Activated naive CD8-positive, alpha-beta T cell treated with anti-CD3 and anti-CD28 coated beads, Interleukin-2, amount 50 U/mL, for 24 hours (primary cell): ENCODE data around the gene TANGO6.
A peak's percentile ranks its signal among the peaks of the same experiment; 100 is the strongest.

ENCODE experiments used
- ATAC-seq: fragments of 150-1000 bp; cut with Tn5 transposase; one replicate; pipeline ENCODE4 v1.10.0; 2021
- DNase-seq: peaks from one replicate; pipeline ENCODE4 v3.0.0; 2021
- H3K27ac Mint-ChIP-seq: one replicate; pipeline ENCODE4 v1.8.0; 2021; ENCODE audit warnings: mild to moderate bottlenecking, mixed read lengths
- H3K27me3 Mint-ChIP-seq: one replicate; pipeline ENCODE4 v1.8.0; 2021; ENCODE audit warnings: mixed read lengths
- H3K36me3 Mint-ChIP-seq: one replicate; pipeline ENCODE4 v1.8.0; 2021; ENCODE audit warnings: low read depth, mixed read lengths
- H3K4me1 Mint-ChIP-seq: one replicate; pipeline ENCODE4 v1.8.0; 2021; ENCODE audit warnings: mixed read lengths
- H3K4me3 Mint-ChIP-seq: one replicate; pipeline ENCODE4 v1.8.0; 2021; ENCODE audit warnings: mild to moderate bottlenecking, moderate library complexity, mixed read lengths
- H3K9me3 Mint-ChIP-seq: one replicate; pipeline ENCODE4 v1.8.0; 2021; ENCODE audit warnings: mixed read lengths

TANGO6 gene

DNA sequence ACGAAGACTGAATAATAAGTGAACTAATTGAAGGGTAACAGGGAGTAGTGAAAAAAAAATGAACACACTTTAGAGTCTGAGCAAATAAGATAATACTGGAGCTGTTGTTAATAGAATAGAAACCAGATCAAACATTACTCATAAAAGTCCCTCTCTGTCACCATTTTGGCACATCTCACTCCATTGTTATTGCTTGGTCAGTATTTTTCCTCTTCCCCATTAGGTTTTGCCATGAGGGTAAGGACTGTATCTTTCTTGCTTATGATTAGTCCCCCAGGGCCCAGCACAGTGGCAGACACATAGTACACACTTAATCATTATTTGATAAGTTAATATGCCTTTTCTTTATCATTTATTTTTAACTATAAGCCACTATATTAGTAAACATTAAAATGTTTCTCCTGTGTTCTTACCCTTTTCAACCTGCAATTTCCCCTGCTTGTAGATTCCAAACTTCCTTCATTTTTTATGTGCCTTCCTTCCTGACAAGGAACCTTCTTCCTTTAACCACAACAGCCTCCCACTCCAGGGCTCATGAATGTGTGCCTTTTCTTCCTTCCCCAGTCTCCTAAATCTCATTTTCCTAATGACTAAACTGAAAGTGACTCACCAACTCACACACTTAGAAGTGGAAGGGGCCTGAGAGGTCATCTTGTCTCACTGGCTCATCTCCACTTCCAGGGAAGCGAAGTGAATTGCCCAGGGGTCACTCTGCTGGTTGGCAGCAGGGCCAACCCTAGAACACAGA, 173.9 kb downstream of the TANGO6 start:
- ATAC-seq = no peak
- Mint-ChIP-seq H3K36me3 (peaks cover 10% of the 10 kb centered on the region), H3K9me3 (no peaks in the 10 kb centered on the region), H3K4me3 (no peak overlapping the region), H3K27me3 (no peaks in the 10 kb centered on the region), H3K4me1 (peaks cover 11% of the 10 kb centered on the region), H3K27ac (peak overlapping the region; percentile 43)
- no peak for DNase-seq

GRCh38 chr16:69019811-69020210, 176.5 kb downstream of the TANGO6 start:
- Mint-ChIP-seq H3K36me3 (peaks cover 12% of the 10 kb centered on the region), H3K9me3 (no peaks in the 10 kb centered on the region), H3K27ac (no peak overlapping the region), H3K27me3 (no peaks in the 10 kb centered on the region), H3K4me1 (peaks cover 11% of the 10 kb centered on the region), H3K4me3 (no peak overlapping the region)
- no peak for DNase-seq
- ATAC-seq = no peak

DNA sequence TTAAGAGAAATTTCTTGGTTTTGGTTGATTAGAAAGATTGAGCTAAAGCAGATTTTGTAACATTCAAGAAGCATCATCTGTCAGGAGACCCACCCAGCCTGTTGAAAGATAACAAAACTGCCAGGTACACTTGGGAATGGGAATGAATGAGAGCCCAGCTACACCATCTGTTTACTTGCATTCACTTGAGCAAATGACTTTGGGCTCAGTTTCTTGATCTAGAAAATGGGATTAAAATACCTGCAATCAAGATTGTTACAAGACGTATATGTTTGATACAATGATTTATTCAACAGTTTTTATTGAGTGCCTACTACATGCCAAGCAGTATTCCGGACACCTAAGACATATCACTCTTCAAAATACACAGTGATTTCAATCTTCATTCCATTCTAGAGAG, 185.8 kb downstream of the TANGO6 start:
- no peak for ATAC-seq
- Mint-ChIP-seq H3K36me3 (peaks cover 27% of the 10 kb centered on the region), H3K4me3 (no peak overlapping the region), H3K9me3 (no peaks in the 10 kb centered on the region), H3K4me1 (no peaks in the 10 kb centered on the region), H3K27me3 (no peaks in the 10 kb centered on the region), H3K27ac (no peak overlapping the region)
- DNase-seq = no peak

DNA sequence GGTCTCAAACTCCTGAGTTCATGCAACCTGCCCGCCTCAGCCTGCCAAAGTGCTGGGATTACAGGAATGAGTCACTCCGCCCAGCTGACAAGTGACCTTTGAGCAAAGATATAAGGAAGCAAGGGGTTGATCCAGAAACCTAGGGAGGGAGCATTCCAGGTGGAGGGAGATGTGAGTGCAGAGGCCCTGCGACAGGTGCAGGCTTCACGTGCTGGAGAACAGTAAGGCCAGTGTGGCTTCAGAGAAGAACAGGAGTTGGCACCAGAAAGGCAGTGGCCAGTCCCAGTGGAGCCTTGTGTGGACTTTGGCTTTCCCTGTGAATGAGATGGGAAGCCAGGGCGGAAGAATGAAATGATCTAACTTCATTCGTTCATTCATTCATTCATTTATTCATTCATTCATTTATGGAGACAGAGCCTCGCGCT, 188.6 kb downstream of the TANGO6 start:
- Mint-ChIP-seq H3K4me1 (no peaks in the 10 kb centered on the region), H3K36me3 (peaks cover 14% of the 10 kb centered on the region), H3K4me3 (no peak overlapping the region), H3K27ac (no peak overlapping the region), H3K27me3 (no peaks in the 10 kb centered on the region), H3K9me3 (no peaks in the 10 kb centered on the region)
- DNase-seq = no peak
- no peak for ATAC-seq

- ATAC-seq (no peak), DNase-seq (no peak)
- Mint-ChIP-seq H3K36me3 (peaks cover 12% of the 10 kb centered on the region), H3K27ac (no peak overlapping the region), H3K27me3 (no peaks in the 10 kb centered on the region), H3K4me3 (no peak overlapping the region), H3K9me3 (no peaks in the 10 kb centered on the region), H3K4me1 (no peaks in the 10 kb centered on the region)
Measured at GRCh38 chr16:69033151-69033949, 190.0 kb downstream of the TANGO6 start.

- Mint-ChIP-seq H3K9me3 (no peaks in the 10 kb centered on the region), H3K27ac (no peak overlapping the region)
- DNase-seq = no peak
Measured at GRCh38 chr16:69035375-69035774, 192.0 kb downstream of the TANGO6 start.

GRCh38 chr16:69036399-69037091, 193.2 kb downstream of the TANGO6 start:
- no peak for DNase-seq
- H3K27me3 Mint-ChIP-seq = no peaks in the 10 kb centered on the region
- peaks cover 23% of the 10 kb centered on the region for H3K36me3 Mint-ChIP-seq
- ATAC-seq = no peak
- H3K4me1 Mint-ChIP-seq = no peaks in the 10 kb centered on the region
- no peak overlapping the region for H3K27ac Mint-ChIP-seq
- no peaks in the 10 kb centered on the region for H3K9me3 Mint-ChIP-seq
- H3K4me3 Mint-ChIP-seq = no peak overlapping the region

More at GRCh38 chr16:69035375-69035774, 192.0 kb downstream of the TANGO6 start:
- Mint-ChIP-seq H3K27me3 (no peaks in the 10 kb centered on the region), H3K4me3 (no peak overlapping the region), H3K36me3 (peaks cover 12% of the 10 kb centered on the region), H3K4me1 (no peaks in the 10 kb centered on the region)
- no peak for ATAC-seq

- ATAC-seq (no peak), DNase-seq (no peak)
- H3K4me1 Mint-ChIP-seq = no peaks in the 10 kb centered on the region
- H3K36me3 Mint-ChIP-seq = peaks cover 28% of the 10 kb centered on the region
- H3K27ac Mint-ChIP-seq = no peak overlapping the region
- no peaks in the 10 kb centered on the region for H3K9me3 Mint-ChIP-seq
- no peaks in the 10 kb centered on the region for H3K27me3 Mint-ChIP-seq
- no peak overlapping the region for H3K4me3 Mint-ChIP-seq
Measured at GRCh38 chr16:69037373-69038160, 194.2 kb downstream of the TANGO6 start.

- Mint-ChIP-seq H3K9me3 (no peaks in the 10 kb centered on the region), H3K4me1 (no peaks in the 10 kb centered on the region), H3K27ac (no peak overlapping the region), H3K4me3 (no peak overlapping the region), H3K27me3 (no peaks in the 10 kb centered on the region), H3K36me3 (peaks cover 33% of the 10 kb centered on the region)
- ATAC-seq (no peak), DNase-seq (no peak)
Measured at GRCh38 chr16:69039333-69039941, 196.1 kb downstream of the TANGO6 start.

DNA sequence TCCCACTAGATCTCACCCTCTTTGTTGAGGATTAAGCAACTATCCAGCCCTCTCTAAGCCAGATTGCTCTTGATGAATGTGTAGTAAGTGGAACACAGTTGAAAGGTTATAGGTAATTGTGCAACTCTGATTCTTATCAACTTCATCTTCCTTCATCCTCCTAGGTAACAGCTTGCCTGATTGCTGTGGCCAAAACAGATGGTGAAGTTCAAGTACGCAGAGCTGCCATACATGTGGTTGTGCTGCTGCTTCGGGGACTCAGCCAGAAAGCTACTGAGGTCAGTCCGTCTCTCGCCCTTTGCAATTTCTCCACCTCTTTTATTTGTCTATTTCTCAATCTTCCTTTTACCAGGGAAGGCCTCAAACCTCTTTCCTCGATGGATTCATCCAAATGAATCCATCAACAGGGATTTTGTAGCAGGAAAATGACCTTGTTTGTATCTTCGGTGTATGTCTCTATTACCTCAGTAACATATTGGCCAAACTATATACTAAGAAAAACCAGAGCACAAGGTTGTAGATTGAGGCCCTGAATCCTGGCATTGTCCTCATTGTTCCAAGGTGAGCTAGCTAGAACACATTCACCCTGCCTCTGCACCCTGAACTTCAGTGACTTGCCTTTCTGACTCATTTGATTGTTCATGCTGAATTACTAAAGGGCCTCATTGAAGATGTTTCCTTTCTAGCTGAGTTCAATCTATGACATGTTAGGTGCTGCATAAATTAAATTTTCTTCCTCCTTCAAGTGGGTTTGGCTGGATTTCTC, 197.0 kb downstream of the TANGO6 start:
- Mint-ChIP-seq H3K9me3 (no peaks in the 10 kb centered on the region), H3K36me3 (peaks cover 33% of the 10 kb centered on the region), H3K27ac (no peak overlapping the region), H3K4me3 (no peak overlapping the region), H3K4me1 (no peaks in the 10 kb centered on the region), H3K27me3 (no peaks in the 10 kb centered on the region)
- no peak for DNase-seq
- ATAC-seq = no peak

DNA sequence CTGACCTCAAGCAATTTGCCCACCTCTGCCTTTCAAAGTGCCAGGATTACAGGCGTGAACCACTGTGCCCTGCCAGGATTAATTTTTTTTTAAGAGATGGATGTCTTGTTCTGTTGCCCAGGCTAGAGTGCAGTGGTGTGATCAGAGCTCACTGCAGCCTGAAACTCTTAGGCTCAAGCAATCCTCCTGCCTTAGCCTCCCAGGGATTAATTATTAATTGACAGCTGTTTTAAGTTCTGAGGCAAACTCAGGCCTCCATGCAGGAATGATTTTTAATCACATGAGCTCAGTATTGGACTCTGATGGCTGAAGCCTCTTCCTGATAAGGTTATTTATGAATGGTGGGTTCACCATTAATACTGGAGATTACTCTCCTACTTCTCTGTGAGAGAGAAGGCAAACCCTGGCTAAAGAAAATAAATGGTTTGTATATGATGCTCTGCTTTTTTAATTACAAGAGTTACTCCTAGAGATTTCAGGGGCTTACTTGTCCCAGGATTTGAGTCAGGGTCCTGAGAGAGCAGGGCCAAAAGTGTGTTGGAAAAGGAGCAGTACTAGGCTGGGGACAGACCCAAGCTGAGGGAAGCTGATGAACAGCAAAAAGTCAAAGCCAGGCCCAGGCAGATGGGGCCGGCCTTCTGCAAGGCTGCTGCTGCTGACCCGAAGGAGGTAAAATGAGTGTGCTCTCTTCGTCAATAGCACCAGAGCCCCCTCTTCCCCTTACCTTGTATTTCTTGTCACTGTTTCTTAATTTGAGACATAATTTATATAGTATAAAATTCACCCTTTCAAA, 205.2 kb downstream of the TANGO6 start:
- H3K27ac Mint-ChIP-seq = no peak overlapping the region
- no peak overlapping the region for H3K4me3 Mint-ChIP-seq
- no peaks in the 10 kb centered on the region for H3K9me3 Mint-ChIP-seq
- no peaks in the 10 kb centered on the region for H3K4me1 Mint-ChIP-seq
- no peaks in the 10 kb centered on the region for H3K27me3 Mint-ChIP-seq
- peaks cover 10% of the 10 kb centered on the region for H3K36me3 Mint-ChIP-seq
- ATAC-seq = no peak
- no peak for DNase-seq

- H3K4me1 Mint-ChIP-seq = no peaks in the 10 kb centered on the region
- H3K27ac Mint-ChIP-seq = no peak overlapping the region
- ATAC-seq (no peak), DNase-seq (no peak)
- H3K36me3 Mint-ChIP-seq = peaks cover 10% of the 10 kb centered on the region
- no peaks in the 10 kb centered on the region for H3K9me3 Mint-ChIP-seq
- H3K4me3 Mint-ChIP-seq = no peak overlapping the region
- no peaks in the 10 kb centered on the region for H3K27me3 Mint-ChIP-seq
Measured at GRCh38 chr16:69049146-69049545, 205.8 kb downstream of the TANGO6 start.
